ENCODE data around the gene CCDC192. TPM values are rescaled to one million over a fixed set of nuclear protein-coding genes. Genes with fewer than 3 reads are reported as not detected.

CCDC192 gene
- total RNA-seq, 5 donors from 2014 or later (not counting 1 experiment from before 2014, with no cell fraction given): 0.58 TPM; not detected in 4

GRCh38 chr5:127963233-127963632, 260.0 kb downstream of the CCDC192 start:
- Histone ChIP-seq H3K27me3 (replicated peaks in 1 of 2; ENCODE audit: control insufficient read depth in 2 of 2, extremely low read depth in 1 of 2, insufficient read depth in 2 of 2, low read length in 1 of 2) (no peaks in the 10 kb centered on the region), H3K4me3 (ENCODE audit: control insufficient read depth in 1 of 2, extremely low read depth in 1 of 2, low read length in 1 of 2) (no peak overlapping the region), H3K4me1 (ENCODE audit: control insufficient read depth in 1 of 2, extremely low read depth in 1 of 2, insufficient read depth in 2 of 2, low read length in 2 of 2) (peaks cover 0 to 12% of the 10 kb centered on the region in 2 experiments), H3K27ac (ENCODE audit: low read length) (no peak overlapping the region), H3K36me3 (ENCODE audit: control insufficient read depth in 2 of 2, extremely low read depth in 1 of 2, insufficient read depth in 1 of 2, low read length in 1 of 2) (peaks cover 0 to 7% of the 10 kb centered on the region in 2 donors), H3K9me3 (no peaks in the 10 kb centered on the region)
- no peak overlapping the region for H3K27ac Mint-ChIP-seq
- CTCF ChIA-PET: interaction anchor here in 1 of 2 donors (0.6 kb wide), 1 partner anchor 1426 kb away, joined by 3 read pairs; no protein-coding TSS in a partner anchor
- DNase-seq (no peak), ATAC-seq (replicated peaks in 1 of 4) (no peak)
- POLR2A ChIA-PET: no interaction called here
- H3K9me3 Mint-ChIP-seq: peaks cover 5 to 10% (median 7%) of the 10 kb centered on the region in 3 donors
- H3K27me3 Mint-ChIP-seq: no peaks in the 10 kb centered on the region
- no peak overlapping the region for H3K4me3 Mint-ChIP-seq
- H3K4me1 Mint-ChIP-seq: peaks cover 19 to 26% (median 25%) of the 10 kb centered on the region in 3 donors
- WGBS (ENCODE audit: insufficient coverage): 80% methylated on average over 1 of the region's 1 CpG
- peaks cover 42% of the 10 kb centered on the region for H3K36me3 Mint-ChIP-seq

DNA sequence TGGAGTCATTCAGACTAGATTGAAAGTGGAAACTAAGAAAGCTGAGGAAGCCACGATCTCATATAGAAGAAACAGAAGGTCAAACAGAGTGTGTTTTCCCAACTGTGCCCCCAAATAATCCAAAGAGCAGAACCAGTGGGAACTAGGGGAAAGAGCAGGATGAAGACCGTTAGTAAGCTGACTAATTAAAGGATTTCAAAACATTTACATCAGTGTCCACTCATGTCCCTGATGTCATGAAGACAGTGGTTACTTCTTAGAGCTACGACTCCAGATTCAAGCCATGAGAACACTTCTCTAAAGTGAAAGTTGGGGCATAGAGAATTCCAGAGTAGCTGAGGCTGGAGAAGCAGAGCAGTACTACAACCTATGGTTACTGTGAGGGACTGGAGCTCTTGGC, 260.7 kb downstream of the CCDC192 start:
- ATAC-seq (replicated peaks in 1 of 4) (no peak), DNase-seq (no peak)
- H3K27me3 ChIP-seq (replicated peaks in 1 of 2; ENCODE audit: control insufficient read depth in 2 of 2, extremely low read depth in 1 of 2, insufficient read depth in 2 of 2, low read length in 1 of 2): no peaks in the 10 kb centered on the region
- H3K9me3 Mint-ChIP-seq: peaks cover 7 to 10% (median 7%) of the 10 kb centered on the region in 3 donors
- H3K4me3 Mint-ChIP-seq: no peak overlapping the region
- H3K27ac Mint-ChIP-seq: no peak overlapping the region
- ChIA-PET POLR2A (no interaction called here), CTCF (no interaction called here)
- H3K9me3 ChIP-seq: no peaks in the 10 kb centered on the region
- WGBS (ENCODE audit: insufficient coverage): no CpG with 5 or more reads among the region's 3 CpGs
- H3K4me1 ChIP-seq (ENCODE audit: control insufficient read depth in 1 of 2, extremely low read depth in 1 of 2, insufficient read depth in 2 of 2, low read length in 2 of 2): peaks cover 0 to 12% of the 10 kb centered on the region in 2 experiments
- H3K4me1 Mint-ChIP-seq: peaks cover 19 to 26% (median 21%) of the 10 kb centered on the region in 3 donors
- no peak overlapping the region for H3K4me3 ChIP-seq (ENCODE audit: control insufficient read depth in 1 of 2, extremely low read depth in 1 of 2, low read length in 1 of 2)
- H3K27ac ChIP-seq (ENCODE audit: low read length): no peak overlapping the region
- peaks cover 43% of the 10 kb centered on the region for H3K36me3 Mint-ChIP-seq
- H3K36me3 ChIP-seq (ENCODE audit: control insufficient read depth in 2 of 2, extremely low read depth in 1 of 2, insufficient read depth in 1 of 2, low read length in 1 of 2): peaks cover 0 to 7% of the 10 kb centered on the region in 2 donors
- no peaks in the 10 kb centered on the region for H3K27me3 Mint-ChIP-seq

- Mint-ChIP-seq H3K4me3 (no peak overlapping the region), H3K9me3 (peaks cover 7 to 10% (median 7%) of the 10 kb centered on the region in 3 donors), H3K27me3 (no peaks in the 10 kb centered on the region), H3K36me3 (peaks cover 49% of the 10 kb centered on the region), H3K4me1 (peaks cover 0 to 2% (median 0%) of the 10 kb centered on the region in 3 donors), H3K27ac (no peak overlapping the region)
- WGBS (ENCODE audit: insufficient coverage): 79% methylated on average over 2 of the region's 3 CpGs
- H3K9me3 ChIP-seq: no peaks in the 10 kb centered on the region
- ChIA-PET POLR2A (no interaction called here), CTCF (no interaction called here)
- H3K36me3 ChIP-seq (ENCODE audit: control insufficient read depth in 2 of 2, extremely low read depth in 1 of 2, insufficient read depth in 1 of 2, low read length in 1 of 2): peaks cover 0 to 7% of the 10 kb centered on the region in 2 donors
- no peaks in the 10 kb centered on the region for H3K4me1 ChIP-seq (ENCODE audit: control insufficient read depth in 1 of 2, extremely low read depth in 1 of 2, insufficient read depth in 2 of 2, low read length in 2 of 2)
- ATAC-seq (replicated peaks in 1 of 4) (no peak), DNase-seq (no peak)
- H3K27ac ChIP-seq (ENCODE audit: low read length): no peak overlapping the region
- no peaks in the 10 kb centered on the region for H3K27me3 ChIP-seq (replicated peaks in 1 of 2; ENCODE audit: control insufficient read depth in 2 of 2, extremely low read depth in 1 of 2, insufficient read depth in 2 of 2, low read length in 1 of 2)
- no peak overlapping the region for H3K4me3 ChIP-seq (ENCODE audit: control insufficient read depth in 1 of 2, extremely low read depth in 1 of 2, low read length in 1 of 2)
Measured at GRCh38 chr5:127967323-127967982, 264.3 kb downstream of the CCDC192 start.

DNA sequence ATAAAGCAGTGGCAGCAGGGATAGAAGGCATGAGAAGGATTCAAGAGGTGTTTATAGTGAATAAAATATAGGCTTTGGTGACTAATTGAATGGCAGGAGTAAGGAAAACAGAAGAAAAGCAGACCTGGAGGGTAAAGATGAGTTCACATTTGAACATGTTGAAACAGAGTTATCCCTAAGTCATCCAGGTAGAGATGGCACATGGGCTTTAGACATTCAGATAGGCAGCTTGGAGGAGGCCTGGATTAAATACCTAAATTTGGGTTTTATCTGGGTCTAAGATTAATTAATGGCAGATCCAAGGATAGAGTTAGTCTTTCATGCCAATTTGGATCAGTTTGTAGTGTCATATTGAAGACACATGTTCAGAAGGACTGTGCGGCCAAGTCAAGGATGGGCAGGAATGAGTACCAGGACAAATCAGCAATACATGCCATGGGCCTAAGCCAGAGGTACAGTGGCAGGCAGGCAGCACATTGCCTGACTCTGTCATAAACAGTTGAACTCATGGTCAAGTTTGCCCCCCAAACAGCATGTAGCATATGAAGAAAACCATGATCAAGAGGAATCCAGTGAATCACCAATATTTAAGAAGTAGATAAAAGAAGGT, 264.9 kb downstream of the CCDC192 start:
- no peak for ATAC-seq (replicated peaks in 1 of 4)
- no peak overlapping the region for H3K4me3 Mint-ChIP-seq
- H3K9me3 Mint-ChIP-seq: peaks cover 7 to 10% (median 7%) of the 10 kb centered on the region in 3 donors
- H3K27ac Mint-ChIP-seq: no peak overlapping the region
- no peak overlapping the region for H3K4me3 ChIP-seq (ENCODE audit: control insufficient read depth in 1 of 2, extremely low read depth in 1 of 2, low read length in 1 of 2)
- H3K27me3 Mint-ChIP-seq: no peaks in the 10 kb centered on the region
- H3K36me3 Mint-ChIP-seq: peaks cover 49% of the 10 kb centered on the region
- H3K4me1 Mint-ChIP-seq: no peaks in the 10 kb centered on the region
- H3K27me3 ChIP-seq (replicated peaks in 1 of 2; ENCODE audit: control insufficient read depth in 2 of 2, extremely low read depth in 1 of 2, insufficient read depth in 2 of 2, low read length in 1 of 2): no peaks in the 10 kb centered on the region
- ChIA-PET CTCF (no interaction called here), POLR2A (no interaction called here)
- no peaks in the 10 kb centered on the region for H3K4me1 ChIP-seq (ENCODE audit: control insufficient read depth in 1 of 2, extremely low read depth in 1 of 2, insufficient read depth in 2 of 2, low read length in 2 of 2)
- H3K36me3 ChIP-seq (ENCODE audit: control insufficient read depth in 2 of 2, extremely low read depth in 1 of 2, insufficient read depth in 1 of 2, low read length in 1 of 2): peaks cover 0 to 7% of the 10 kb centered on the region in 2 donors
- H3K27ac ChIP-seq (ENCODE audit: low read length): no peak overlapping the region
- no peak for DNase-seq
- WGBS (ENCODE audit: insufficient coverage): 100% methylated on average over 1 of the region's 1 CpG
- no peaks in the 10 kb centered on the region for H3K9me3 ChIP-seq

- no peaks in the 10 kb centered on the region for H3K4me1 ChIP-seq (ENCODE audit: control insufficient read depth in 1 of 2, extremely low read depth in 1 of 2, insufficient read depth in 2 of 2, low read length in 2 of 2)
- peaks cover 7 to 10% (median 7%) of the 10 kb centered on the region in 3 donors for H3K9me3 Mint-ChIP-seq
Measured at GRCh38 chr5:127969002-127969401, 265.8 kb downstream of the CCDC192 start.

DNA sequence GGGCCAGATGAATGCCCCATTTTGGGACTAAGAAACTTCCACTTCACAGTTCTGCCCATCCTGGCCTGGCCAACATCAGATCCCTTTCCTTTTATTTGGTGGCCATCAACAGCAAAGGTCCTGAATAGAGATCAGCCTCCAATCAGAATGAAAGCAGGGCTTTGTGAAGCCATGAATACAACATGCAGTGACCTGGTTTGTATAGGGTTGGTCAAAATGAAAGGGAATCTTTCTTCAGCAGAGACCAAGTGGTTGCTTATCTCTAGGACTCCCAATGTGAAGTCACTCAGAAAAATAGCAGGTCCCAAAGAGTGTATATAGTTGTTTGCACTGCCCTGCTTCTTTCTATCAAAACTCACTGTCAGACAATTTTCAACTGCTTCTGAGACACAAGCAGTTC, 266.5 kb downstream of the CCDC192 start:
- Histone ChIP-seq H3K9me3 (no peaks in the 10 kb centered on the region), H3K4me1 (ENCODE audit: control insufficient read depth in 1 of 2, extremely low read depth in 1 of 2, insufficient read depth in 2 of 2, low read length in 2 of 2) (no peaks in the 10 kb centered on the region), H3K4me3 (ENCODE audit: control insufficient read depth in 1 of 2, extremely low read depth in 1 of 2, low read length in 1 of 2) (no peak overlapping the region), H3K36me3 (ENCODE audit: control insufficient read depth in 2 of 2, extremely low read depth in 1 of 2, insufficient read depth in 1 of 2, low read length in 1 of 2) (peaks cover 0 to 7% of the 10 kb centered on the region in 2 donors), H3K27ac (ENCODE audit: low read length) (no peak overlapping the region), H3K27me3 (replicated peaks in 1 of 2; ENCODE audit: control insufficient read depth in 2 of 2, extremely low read depth in 1 of 2, insufficient read depth in 2 of 2, low read length in 1 of 2) (no peaks in the 10 kb centered on the region)
- Mint-ChIP-seq H3K27me3 (no peaks in the 10 kb centered on the region), H3K4me3 (no peak overlapping the region), H3K9me3 (peaks cover 7 to 10% (median 7%) of the 10 kb centered on the region in 3 donors), H3K27ac (no peak overlapping the region), H3K4me1 (no peaks in the 10 kb centered on the region), H3K36me3 (peaks cover 43% of the 10 kb centered on the region)
- POLR2A ChIA-PET: no interaction called here
- ATAC-seq (replicated peaks in 1 of 4) (no peak), DNase-seq (no peak)
- CTCF ChIA-PET: interaction anchor here in 1 of 2 donors (0.5 kb wide), 1 partner anchor 229 kb away, joined by 3 read pairs; no protein-coding TSS in a partner anchor

More at GRCh38 chr5:127969002-127969401, 265.8 kb downstream of the CCDC192 start:
- Mint-ChIP-seq H3K27me3 (no peaks in the 10 kb centered on the region), H3K4me3 (no peak overlapping the region), H3K36me3 (peaks cover 46% of the 10 kb centered on the region), H3K27ac (no peak overlapping the region), H3K4me1 (no peaks in the 10 kb centered on the region)
- Histone ChIP-seq H3K9me3 (no peaks in the 10 kb centered on the region), H3K36me3 (ENCODE audit: control insufficient read depth in 2 of 2, extremely low read depth in 1 of 2, insufficient read depth in 1 of 2, low read length in 1 of 2) (peaks cover 0 to 7% of the 10 kb centered on the region in 2 donors), H3K4me3 (ENCODE audit: control insufficient read depth in 1 of 2, extremely low read depth in 1 of 2, low read length in 1 of 2) (no peak overlapping the region), H3K27ac (ENCODE audit: low read length) (no peak overlapping the region), H3K27me3 (replicated peaks in 1 of 2; ENCODE audit: control insufficient read depth in 2 of 2, extremely low read depth in 1 of 2, insufficient read depth in 2 of 2, low read length in 1 of 2) (no peaks in the 10 kb centered on the region)
- ATAC-seq (replicated peaks in 1 of 4) (no peak), DNase-seq (no peak)
- ChIA-PET POLR2A (no interaction called here), CTCF (no interaction called here)
- 100% methylated on average over 2 of the region's 3 CpGs for WGBS (ENCODE audit: insufficient coverage)

All from T-cell (primary cell).